Vagina (tissue), 2 donors: Measurements from ENCODE around the gene HIRA. TPM values are rescaled to one million over a fixed set of nuclear protein-coding genes. Genes with fewer than 3 reads are reported as not detected.

Experiments
- DNase-seq, 2 donors: peaks; one replicate each; pipeline ENCODE4 v3.0.0-alpha.2; 2017; ENCODE audit errors: extremely low spot score in 2 of 2
- H3K27ac ChIP-seq: fragments of 200-600 bp; sonication (generic); one replicate; pipeline ENCODE4 v1.5.1; 2019
- H3K27me3 ChIP-seq: fragments of 200-600 bp; sonication (generic); one replicate; pipeline ENCODE4 v1.5.1; 2019
- H3K36me3 ChIP-seq, 2 donors: fragments of 200-600 bp; sonication (generic); one replicate each; pipeline ENCODE4 v1.5.1; 2017 to 2019
- H3K4me1 ChIP-seq: fragments of 200-600 bp; sonication (generic); one replicate; pipeline ENCODE4 v1.5.1; 2019
- H3K4me3 ChIP-seq, 2 donors: fragments of 200-600 bp; sonication (generic); 1 replicate in 1 of 2; 2 replicates in 1 of 2; pipeline ENCODE4 v1.5.1; 2016 to 2019
- H3K9me3 ChIP-seq: fragments of 200-600 bp; sonication (generic); one replicate; pipeline ENCODE4 v1.5.1; 2019
- POLR2A ChIP-seq, 2 donors: fragments of 450-650 bp; IDR thresholded peaks; one replicate each; pipeline ENCODE4 v1.6.1; 2017; ENCODE audit warnings: antibody characterized with exemption in 2 of 2, mild to moderate bottlenecking in 2 of 2, moderate library complexity in 2 of 2
- POLR2AphosphoS5 ChIP-seq, 2 donors: sonication (generic); formaldehyde crosslinking; IDR thresholded peaks; one replicate each; pipeline ENCODE4 v1.9.0; 2017; ENCODE audit warnings: antibody characterized with exemption in 2 of 2, mild to moderate bottlenecking in 2 of 2, low read depth in 1 of 2; ENCODE audit not compliant: insufficient read depth in 1 of 2
- intact Hi-C: fragments of 100-400 bp; cut with DNase I; formaldehyde crosslinking; loops from one replicate; pipeline ENCODE4 v1.15.1; 2023
- total RNA-seq: library from RNA; depleted of rRNA; stranded (reverse); fragments of >200 nt; gene quantifications from one replicate; pipeline ENCODE4 v1.2.3, GENCODE V29; 2016
- TF ChIP-seq, protein P1 (sequence below), 3 experiments: fragments of 450-650 bp in 2 of 3; fragments of 200-600 bp in 1 of 3; sonication (generic) in 1 of 3; IDR thresholded peaks; one replicate each; pipeline ENCODE4 v1.5.1; 2017 to 2019; ENCODE audit warnings: antibody characterized with exemption in 3 of 3, mild to moderate bottlenecking in 2 of 3, moderate library complexity in 2 of 3

HIRA gene
- total RNA-seq, 1 donor from 2014 or later = 13.5 TPM

DNA sequence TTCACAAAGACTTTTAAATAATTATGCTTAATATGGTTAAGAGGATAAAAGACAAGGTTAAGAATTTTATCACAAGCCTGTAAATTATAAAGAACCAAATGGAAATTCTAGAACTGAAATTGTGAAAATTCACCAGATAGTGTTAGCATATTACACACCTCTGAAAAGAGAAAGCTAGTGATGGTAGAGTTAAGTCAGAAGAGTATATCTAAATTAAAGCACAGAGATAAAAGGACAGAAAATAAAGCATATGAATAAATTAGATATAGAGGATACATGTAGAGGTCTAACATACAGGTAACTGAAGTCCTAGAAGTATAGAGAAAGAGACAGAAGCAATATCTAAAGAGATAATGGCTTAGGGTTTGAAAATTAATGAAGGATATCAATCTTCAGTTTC, 135.8 kb downstream of the HIRA start:
- TF ChIP-seq POLR2AphosphoS5 (IDR thresholded peaks at IDR 0.05; ENCODE audit: insufficient read depth in 1 of 2, low read depth in 1 of 2) (no peak), POLR2A (IDR thresholded peaks at IDR 0.05) (no peak)
- TF ChIP-seq, protein P1, sequence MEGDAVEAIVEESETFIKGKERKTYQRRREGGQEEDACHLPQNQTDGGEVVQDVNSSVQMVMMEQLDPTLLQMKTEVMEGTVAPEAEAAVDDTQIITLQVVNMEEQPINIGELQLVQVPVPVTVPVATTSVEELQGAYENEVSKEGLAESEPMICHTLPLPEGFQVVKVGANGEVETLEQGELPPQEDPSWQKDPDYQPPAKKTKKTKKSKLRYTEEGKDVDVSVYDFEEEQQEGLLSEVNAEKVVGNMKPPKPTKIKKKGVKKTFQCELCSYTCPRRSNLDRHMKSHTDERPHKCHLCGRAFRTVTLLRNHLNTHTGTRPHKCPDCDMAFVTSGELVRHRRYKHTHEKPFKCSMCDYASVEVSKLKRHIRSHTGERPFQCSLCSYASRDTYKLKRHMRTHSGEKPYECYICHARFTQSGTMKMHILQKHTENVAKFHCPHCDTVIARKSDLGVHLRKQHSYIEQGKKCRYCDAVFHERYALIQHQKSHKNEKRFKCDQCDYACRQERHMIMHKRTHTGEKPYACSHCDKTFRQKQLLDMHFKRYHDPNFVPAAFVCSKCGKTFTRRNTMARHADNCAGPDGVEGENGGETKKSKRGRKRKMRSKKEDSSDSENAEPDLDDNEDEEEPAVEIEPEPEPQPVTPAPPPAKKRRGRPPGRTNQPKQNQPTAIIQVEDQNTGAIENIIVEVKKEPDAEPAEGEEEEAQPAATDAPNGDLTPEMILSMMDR (IDR thresholded peaks at IDR 0.05) = no peak
- Histone ChIP-seq H3K9me3 (no peaks in the 10 kb centered on the region), H3K27ac (no peak overlapping the region), H3K4me1 (peaks cover 11% of the 10 kb centered on the region), H3K36me3 (no peaks in the 10 kb centered on the region), H3K4me3 (no peak overlapping the region), H3K27me3 (no peaks in the 10 kb centered on the region)
- intact Hi-C loops = no loop called here
- DNase-seq = no peak

DNA sequence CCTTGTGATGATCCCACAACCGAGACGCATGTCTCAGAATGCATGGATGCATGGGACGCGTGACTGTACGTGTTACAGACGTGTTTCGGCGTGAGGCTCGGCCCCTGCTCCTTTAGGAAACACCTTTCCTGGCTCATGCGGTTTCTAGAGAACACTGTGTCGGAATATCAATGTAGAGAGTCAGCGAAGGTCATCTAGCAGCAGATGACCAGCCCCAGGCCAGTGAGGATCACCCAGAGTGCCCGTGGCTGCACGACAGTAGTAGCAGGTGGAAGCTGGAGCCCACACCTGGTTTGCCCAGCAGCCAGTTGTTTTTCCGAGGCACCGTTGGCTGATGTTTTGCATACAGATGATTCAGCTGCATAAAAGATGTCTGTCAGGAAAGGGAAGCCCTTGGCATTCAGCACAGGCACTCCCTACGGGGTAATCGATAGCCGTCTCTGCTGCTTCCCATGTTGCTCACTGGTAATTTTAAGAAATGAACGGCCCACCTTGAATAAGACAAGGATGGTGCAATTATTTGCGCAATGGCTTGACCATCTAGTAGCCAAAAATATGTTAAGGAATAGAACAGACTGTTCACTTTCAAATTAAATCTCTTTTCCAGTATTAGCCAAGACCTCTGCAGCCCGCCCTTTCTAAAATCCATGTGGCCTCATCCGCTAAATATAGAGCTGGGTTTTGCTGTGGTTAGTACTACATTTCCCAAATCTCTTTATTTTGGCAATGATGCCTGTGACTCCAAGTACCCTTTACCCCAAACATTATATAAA, 138.9 kb downstream of the HIRA start:
- peak in 1 of 2 donors; percentile 89 for DNase-seq
- TF ChIP-seq, protein P1 (IDR thresholded peaks at IDR 0.05) = no peak
- peak in 1 of 2 donors; percentile 10 for TF ChIP-seq POLR2AphosphoS5 (IDR thresholded peaks at IDR 0.05; ENCODE audit: insufficient read depth in 1 of 2, low read depth in 1 of 2)
- Histone ChIP-seq H3K27ac (peak overlapping the region; percentile 79), H3K36me3 (no peaks in the 10 kb centered on the region), H3K9me3 (no peaks in the 10 kb centered on the region), H3K4me3 (peak overlapping the region; percentile 90 to 99), H3K4me1 (peaks cover 27% of the 10 kb centered on the region), H3K27me3 (no peaks in the 10 kb centered on the region)
- intact Hi-C loops = no loop called here

DNA sequence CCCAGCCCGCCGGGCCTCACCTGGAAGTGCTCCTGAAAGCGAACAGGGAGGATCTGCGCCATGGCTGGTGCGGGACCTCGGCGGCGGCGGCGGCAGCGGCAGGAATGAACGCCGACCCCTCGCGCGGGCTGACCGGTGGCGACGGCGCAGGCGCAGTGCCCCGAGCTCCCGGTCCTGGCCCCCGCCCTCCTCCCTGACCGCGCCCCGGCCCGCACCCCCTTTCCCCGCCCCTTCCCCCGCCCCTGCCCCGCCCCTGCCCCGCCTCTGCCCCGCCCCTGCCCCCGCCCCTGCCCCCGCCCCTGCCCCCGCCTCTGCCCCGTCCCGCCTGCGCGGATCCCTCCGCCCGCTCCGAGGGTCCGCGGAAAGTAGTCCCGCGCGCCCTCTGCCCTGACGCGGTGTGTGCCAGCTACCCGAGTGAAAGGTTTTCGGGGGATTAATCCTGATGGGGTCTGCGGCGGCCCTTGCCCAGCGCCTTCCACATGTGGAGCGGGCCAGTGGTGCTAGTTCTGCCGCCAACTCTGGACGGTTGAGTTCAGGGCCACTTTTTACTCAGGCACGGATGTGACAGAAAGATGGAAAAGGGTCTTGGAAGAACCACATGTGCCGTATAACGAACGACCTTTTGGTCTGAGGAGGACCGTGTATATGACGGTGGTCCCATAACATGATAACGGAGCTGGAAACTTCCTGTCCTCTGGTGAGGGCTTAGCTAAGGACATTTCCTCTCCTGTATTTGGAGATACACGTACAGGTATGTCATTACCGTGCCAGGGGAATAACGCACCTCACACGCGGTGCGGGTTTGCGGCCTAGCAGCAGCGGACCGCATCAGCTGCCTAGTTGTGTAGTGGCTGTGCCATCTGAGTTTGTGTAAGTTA, 139.7 kb downstream of the HIRA start, which contains the start of gene CLTCL1:
Gene CLTCL1 (minus strand): TSS at position 140 of the 878 bp plus-strand sequence. CDS start 78 bp downstream, at position 62.
- H3K4me1 ChIP-seq = peaks cover 27% of the 10 kb centered on the region

DNA sequence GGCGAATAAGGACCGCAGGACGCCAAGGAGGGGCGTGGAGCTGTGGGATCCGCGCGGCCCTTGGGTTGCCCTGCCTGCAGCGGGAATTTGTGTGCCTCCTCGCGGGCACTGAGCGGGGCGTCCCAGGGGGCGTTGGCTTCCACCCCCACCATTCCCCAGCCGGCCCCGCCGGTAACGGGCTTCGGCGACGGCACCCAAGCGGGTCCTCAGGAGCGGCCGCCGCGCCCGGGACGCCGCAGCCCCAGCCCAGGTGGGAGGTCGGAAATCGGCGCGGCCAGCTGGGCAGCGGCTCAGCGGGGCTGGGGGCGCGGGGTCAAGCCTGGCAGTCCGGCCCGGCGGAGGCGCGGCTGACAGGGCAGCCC, 140.3 kb downstream of the HIRA start:
- DNase-seq = no peak
- Histone ChIP-seq H3K27ac (peak overlapping the region; percentile 79), H3K4me1 (peaks cover 27% of the 10 kb centered on the region), H3K27me3 (no peaks in the 10 kb centered on the region), H3K9me3 (no peaks in the 10 kb centered on the region), H3K36me3 (no peaks in the 10 kb centered on the region), H3K4me3 (peak overlapping the region; percentile 90 to 99)
- TF ChIP-seq POLR2AphosphoS5 (IDR thresholded peaks at IDR 0.05; ENCODE audit: insufficient read depth in 1 of 2, low read depth in 1 of 2) (no peak), POLR2A (IDR thresholded peaks at IDR 0.05) (no peak)
- TF ChIP-seq, protein P1 (IDR thresholded peaks at IDR 0.05) = no peak
- intact Hi-C loops = no loop called here

More for the DNA sequence above, 139.7 kb downstream of the HIRA start, which contains the start of gene CLTCL1:
- Histone ChIP-seq H3K27ac (peak within 1 kb of the TSS; percentile 79), H3K4me3 (peak within 1 kb of the TSS; percentile 90 to 99), H3K36me3 (no peaks in the 10 kb centered on the region), H3K27me3 (no peaks in the 10 kb centered on the region), H3K9me3 (no peaks in the 10 kb centered on the region)
- peak in 1 of 2 donors; percentile 87 for DNase-seq
- TF ChIP-seq POLR2AphosphoS5 (IDR thresholded peaks at IDR 0.05; ENCODE audit: insufficient read depth in 1 of 2, low read depth in 1 of 2) (peak in 1 of 2 donors; percentile 81), POLR2A (IDR thresholded peaks at IDR 0.05) (peak in 1 of 2 donors; percentile 13)
- TF ChIP-seq, protein P1 (IDR thresholded peaks at IDR 0.05) = no peak
- intact Hi-C loops = no loop called here
